WTC11 (cell line): ENCODE data around the gene MAPKAP1. TPM values are rescaled to one million over a fixed set of nuclear protein-coding genes. Genes with fewer than 3 reads are reported as not detected.

ENCODE experiments used
- ATAC-seq: fragments of 200-7000 bp; cut with Tn5 transposase; 2 replicates; pipeline ENCODE4 v1.10.0; 2021; ENCODE audit warnings: mild to moderate bottlenecking, moderate library complexity
- CTCF ChIA-PET: fragments of 300-600 bp; sonication (Branson Sonifier 250); formaldehyde crosslinking; loops from one replicate; lab custom pipeline; 2021; ENCODE audit warnings: antibody characterized with exemption; lab: Charles Lee
- POLR2A ChIA-PET: fragments of 350-600 bp; sonication (Branson Sonifier 250); formaldehyde crosslinking; loops from one replicate; lab custom pipeline; 2021; ENCODE audit warnings: antibody characterized with exemption; lab: Charles Lee
- DNase-seq: peaks from one replicate; pipeline ENCODE4 v3.0.0; 2021; ENCODE audit warnings: low spot score
- H3K27ac Mint-ChIP-seq: 2 replicates; pipeline ENCODE4 v1.8.0; 2021; ENCODE audit warnings: mixed read lengths
- H3K27me3 Mint-ChIP-seq: 2 replicates; pipeline ENCODE4 v1.8.0; 2021; ENCODE audit warnings: low read depth, mild to moderate bottlenecking, moderate library complexity, mixed read lengths
- H3K36me3 Mint-ChIP-seq: 2 replicates; pipeline ENCODE4 v1.8.0; 2021; ENCODE audit warnings: mixed read lengths
- H3K4me1 Mint-ChIP-seq: 2 replicates; pipeline ENCODE4 v1.8.0; 2022; ENCODE audit warnings: mixed read lengths
- H3K4me3 Mint-ChIP-seq: 2 replicates; pipeline ENCODE4 v1.8.0; 2021; ENCODE audit warnings: mild to moderate bottlenecking, moderate library complexity, mixed read lengths
- H3K9me3 Mint-ChIP-seq: 2 replicates; pipeline ENCODE4 v1.8.0; 2021; ENCODE audit warnings: mixed read lengths
- AFF4 ChIP-seq: sonication (generic); formaldehyde crosslinking; IDR thresholded peaks from 2 replicates; pipeline ENCODE4 v1.8.1; 2023; ENCODE audit warnings: mild to moderate bottlenecking, missing genetic modification reagents, borderline replicate concordance
- ATF2 ChIP-seq: sonication (generic); formaldehyde crosslinking; IDR thresholded peaks from 2 replicates; pipeline ENCODE4 v1.8.1; 2022; ENCODE audit warnings: low read depth, missing genetic modification reagents, borderline replicate concordance
- EMX1 ChIP-seq: fragments of 250-450 bp; sonication (Bioruptor Pico); IDR thresholded peaks from 2 replicates; pipeline ENCODE4 v1.8.0; 2021; ENCODE audit warnings: mild to moderate bottlenecking
- FOXJ3 ChIP-seq: sonication (generic); formaldehyde crosslinking; IDR thresholded peaks from 2 replicates; pipeline ENCODE4 v1.9.0; 2021; ENCODE audit warnings: missing genetic modification reagents, mild to moderate bottlenecking, borderline replicate concordance
- HMGXB4 ChIP-seq: sonication (generic); formaldehyde crosslinking; IDR thresholded peaks from 2 replicates; pipeline ENCODE4 v1.8.1; 2023; ENCODE audit warnings: mild to moderate bottlenecking, moderate library complexity, missing genetic modification reagents
- IRF2 ChIP-seq: sonication (generic); formaldehyde crosslinking; IDR thresholded peaks from 2 replicates; pipeline ENCODE4 v1.8.0; 2022; ENCODE audit warnings: low read depth, missing genetic modification reagents, borderline replicate concordance
- JAZF1 ChIP-seq: fragments of 250-450 bp; sonication (Bioruptor Pico); IDR thresholded peaks from 2 replicates; pipeline ENCODE4 v1.9.0; 2021; ENCODE audit warnings: moderate library complexity, mild to moderate bottlenecking, inconsistent platforms
- NFYB ChIP-seq: sonication (generic); formaldehyde crosslinking; conservative IDR thresholded peaks from 2 replicates; pipeline ENCODE4 v1.8.0; 2022; ENCODE audit warnings: low read depth, missing genetic modification reagents
- NR3C1 ChIP-seq: sonication (generic); formaldehyde crosslinking; conservative IDR thresholded peaks from 2 replicates; pipeline ENCODE4 v1.8.1; 2023; ENCODE audit warnings: low read depth, mild to moderate bottlenecking, missing genetic modification reagents
- OVOL2 ChIP-seq: fragments of 250-450 bp; sonication (Bioruptor Pico); IDR thresholded peaks from 2 replicates; pipeline ENCODE4 v1.9.0; 2021; ENCODE audit warnings: mild to moderate bottlenecking, borderline replicate concordance
- RORB ChIP-seq: fragments of 250-450 bp; sonication (Bioruptor Pico); IDR thresholded peaks from 2 replicates; pipeline ENCODE4 v1.9.0; 2021; ENCODE audit warnings: mild to moderate bottlenecking
- TCF7 ChIP-seq: sonication (generic); formaldehyde crosslinking; IDR thresholded peaks from 2 replicates; pipeline ENCODE4 v1.8.0; 2022; ENCODE audit warnings: mild to moderate bottlenecking, low read depth, missing genetic modification reagents, moderate library complexity
- TEAD1 ChIP-seq: sonication (generic); formaldehyde crosslinking; IDR thresholded peaks from 2 replicates; pipeline ENCODE4 v1.8.0; 2022; ENCODE audit warnings: mild to moderate bottlenecking, missing genetic modification reagents
- USF1 ChIP-seq: sonication (generic); formaldehyde crosslinking; IDR thresholded peaks from 2 replicates; pipeline ENCODE4 v1.8.0; 2022; ENCODE audit warnings: mild to moderate bottlenecking, missing genetic modification reagents
- ZMAT4 ChIP-seq: fragments of 250-450 bp; sonication (Bioruptor Pico); IDR thresholded peaks from 2 replicates; pipeline ENCODE4 v1.9.0; 2021; ENCODE audit warnings: mild to moderate bottlenecking
- ZNF219 ChIP-seq: sonication (generic); formaldehyde crosslinking; IDR thresholded peaks from 2 replicates; pipeline ENCODE4 v1.8.0; 2023; ENCODE audit warnings: missing genetic modification reagents, mild to moderate bottlenecking, borderline replicate concordance
- ZNF281 ChIP-seq: sonication (generic); formaldehyde crosslinking; IDR thresholded peaks from 2 replicates; pipeline ENCODE4 v1.8.0; 2023; ENCODE audit warnings: mild to moderate bottlenecking, missing genetic modification reagents
- ZNF532 ChIP-seq: fragments of 250-450 bp; sonication (Bioruptor Pico); IDR thresholded peaks from 2 replicates; pipeline ENCODE4 v1.9.0; 2021; ENCODE audit warnings: mild to moderate bottlenecking, borderline replicate concordance
- total RNA-seq: library from RNA; stranded (reverse); gene quantifications from 3 replicates; pipeline ENCODE4 v1.2.3, GENCODE V29; 2021

Gene MAPKAP1
- total RNA-seq, 1 experiment from 2014 or later: 111 TPM

GRCh38 chr9:125413579-125413978 lies 293.4 kb downstream of the MAPKAP1 start:
- Mint-ChIP-seq H3K36me3 (no peaks in the 10 kb centered on the region), H3K27me3 (peaks cover 18% of the 10 kb centered on the region), H3K27ac (no peak overlapping the region), H3K4me3 (no peak overlapping the region), H3K4me1 (peaks cover 6% of the 10 kb centered on the region), H3K9me3 (peaks cover 7% of the 10 kb centered on the region; the same call in 1 of the 2 replicates)
- no peak for TF ChIP-seq IRF2
- TF ChIP-seq NR3C1: no peak
- TF ChIP-seq ZNF281 (CRISPR knock-in tag): no peak
- TF ChIP-seq TCF7 (CRISPR knock-in tag): no peak
- TF ChIP-seq EMX1 (CRISPR knock-in tag): no peak
- DNase-seq: no peak
- CTCF ChIA-PET: no interaction called here
- no peak for ATAC-seq
- POLR2A ChIA-PET: no interaction called here

GRCh38 chr9:125412166-125412565 lies 294.8 kb downstream of the MAPKAP1 start:
- Mint-ChIP-seq H3K4me1 (peaks cover 10% of the 10 kb centered on the region), H3K27me3 (peaks cover 26% of the 10 kb centered on the region), H3K9me3 (peaks cover 7% of the 10 kb centered on the region; the same call in 1 of the 2 replicates), H3K36me3 (no peaks in the 10 kb centered on the region), H3K4me3 (no peak overlapping the region), H3K27ac (no peak overlapping the region)
- DNase-seq (no peak), ATAC-seq (no peak)
- no peak for TF ChIP-seq AFF4
- no peak for TF ChIP-seq TCF7 (CRISPR knock-in tag)
- TF ChIP-seq ZMAT4 (CRISPR knock-in tag): no peak
- no peak for TF ChIP-seq NFYB (CRISPR knock-in tag)
- no peak for TF ChIP-seq RORB (CRISPR knock-in tag)
- no peak for TF ChIP-seq ZNF532 (CRISPR knock-in tag)
- TF ChIP-seq USF1 (CRISPR knock-in tag): no peak
- TF ChIP-seq JAZF1 (CRISPR knock-in tag): no peak
- no peak for TF ChIP-seq OVOL2 (CRISPR knock-in tag)
- TF ChIP-seq TEAD1 (CRISPR knock-in tag): no peak
- TF ChIP-seq ATF2: no peak
- TF ChIP-seq FOXJ3: no peak
- TF ChIP-seq EMX1 (CRISPR knock-in tag): no peak
- no peak for TF ChIP-seq HMGXB4
- TF ChIP-seq ZNF219 (CRISPR knock-in tag): no peak
- CTCF ChIA-PET: interaction anchor here (0.6 to 1.3 kb wide), 2 partner anchors 15 to 153 kb away, joined by 4 read pairs; no protein-coding TSS in a partner anchor
- POLR2A ChIA-PET: no interaction called here
